KBM-7 (cell line): Measurements from ENCODE around the gene MRPL36.

Experiments
- DNase-seq: peaks from one replicate; pipeline ENCODE4 v3.0.0-alpha.2; 2015
- in situ Hi-C: fragments of 300-500 bp; cut with MboI; formaldehyde crosslinking; loops from 2 replicates; pipeline ENCODE4 v1.14.3; 2020; ENCODE audit warnings: low sequenced_read_pairs, low pct_unique_long_range_greater_than_20kb, mixed read lengths

The MRPL36 gene

GRCh38 chr5:1833264-1834021 lies 33.8 kb upstream of the MRPL36 start:
- no peak for DNase-seq
- in situ Hi-C loops, result no loop called here

GRCh38 chr5:1832511-1833250 lies 33.0 kb upstream of the MRPL36 start:
- no peak for DNase-seq
- in situ Hi-C loops, result no loop called here

GRCh38 chr5:1831677-1832313 lies 32.2 kb upstream of the MRPL36 start:
- in situ Hi-C loops, result no loop called here
- no peak for DNase-seq

- DNase-seq, result no peak
- in situ Hi-C loops, result no loop called here
Observed at GRCh38 chr5:1831257-1831656, 31.6 kb upstream of the MRPL36 start.

- in situ Hi-C loops, result no loop called here
Observed at GRCh38 chr5:1830571-1831228, 31.1 kb upstream of the MRPL36 start.

GRCh38 chr5:1827886-1828397 lies 28.3 kb upstream of the MRPL36 start:
- no peak for DNase-seq

More at GRCh38 chr5:1830571-1831228, 31.1 kb upstream of the MRPL36 start:
- DNase-seq, result no peak

GRCh38 chr5:1827025-1827885 lies 27.6 kb upstream of the MRPL36 start:
- in situ Hi-C loops, result no loop called here

More at GRCh38 chr5:1827886-1828397, 28.3 kb upstream of the MRPL36 start:
- in situ Hi-C loops, result no loop called here

GRCh38 chr5:1826235-1826980 lies 26.8 kb upstream of the MRPL36 start:
- no peak for DNase-seq
- in situ Hi-C loops, result no loop called here

More at GRCh38 chr5:1827025-1827885, 27.6 kb upstream of the MRPL36 start:
- no peak for DNase-seq

GRCh38 chr5:1824903-1825841 lies 25.5 kb upstream of the MRPL36 start:
- in situ Hi-C loops, result no loop called here
- no peak for DNase-seq

- no peak for DNase-seq
- in situ Hi-C loops, result no loop called here
Observed at GRCh38 chr5:1824109-1824821, 24.6 kb upstream of the MRPL36 start.

- in situ Hi-C loops, result no loop called here
- no peak for DNase-seq
Observed at GRCh38 chr5:1823381-1824034, 23.9 kb upstream of the MRPL36 start.

GRCh38 chr5:1821862-1822261 lies 22.2 kb upstream of the MRPL36 start:
- no peak for DNase-seq
- in situ Hi-C loops, result no loop called here

GRCh38 chr5:1820926-1821325 lies 21.3 kb upstream of the MRPL36 start:
- DNase-seq, result no peak
- in situ Hi-C loops, result no loop called here

- in situ Hi-C loops, result no loop called here
- no peak for DNase-seq
Observed at GRCh38 chr5:1820381-1820780, 20.7 kb upstream of the MRPL36 start.

- in situ Hi-C loops, result no loop called here
- no peak for DNase-seq
Observed at GRCh38 chr5:1819458-1819857, 19.8 kb upstream of the MRPL36 start.

- DNase-seq, result no peak
- in situ Hi-C loops, result no loop called here
Observed at GRCh38 chr5:1818784-1819183, 19.1 kb upstream of the MRPL36 start.
